Measurements from ENCODE around the gene CXCL13.

Gene CXCL13

GRCh38 chr4:77624213-77624612 lies 18.6 kb downstream of the CXCL13 start:
- H3K4me3 ChIP-seq (ENCODE audit: low read depth, low read length): no peak overlapping the region
- TF ChIP-seq, protein P1, sequence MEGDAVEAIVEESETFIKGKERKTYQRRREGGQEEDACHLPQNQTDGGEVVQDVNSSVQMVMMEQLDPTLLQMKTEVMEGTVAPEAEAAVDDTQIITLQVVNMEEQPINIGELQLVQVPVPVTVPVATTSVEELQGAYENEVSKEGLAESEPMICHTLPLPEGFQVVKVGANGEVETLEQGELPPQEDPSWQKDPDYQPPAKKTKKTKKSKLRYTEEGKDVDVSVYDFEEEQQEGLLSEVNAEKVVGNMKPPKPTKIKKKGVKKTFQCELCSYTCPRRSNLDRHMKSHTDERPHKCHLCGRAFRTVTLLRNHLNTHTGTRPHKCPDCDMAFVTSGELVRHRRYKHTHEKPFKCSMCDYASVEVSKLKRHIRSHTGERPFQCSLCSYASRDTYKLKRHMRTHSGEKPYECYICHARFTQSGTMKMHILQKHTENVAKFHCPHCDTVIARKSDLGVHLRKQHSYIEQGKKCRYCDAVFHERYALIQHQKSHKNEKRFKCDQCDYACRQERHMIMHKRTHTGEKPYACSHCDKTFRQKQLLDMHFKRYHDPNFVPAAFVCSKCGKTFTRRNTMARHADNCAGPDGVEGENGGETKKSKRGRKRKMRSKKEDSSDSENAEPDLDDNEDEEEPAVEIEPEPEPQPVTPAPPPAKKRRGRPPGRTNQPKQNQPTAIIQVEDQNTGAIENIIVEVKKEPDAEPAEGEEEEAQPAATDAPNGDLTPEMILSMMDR (IDR thresholded peaks at IDR 0.05; ENCODE audit: low read depth, low read length): no peak

DNA sequence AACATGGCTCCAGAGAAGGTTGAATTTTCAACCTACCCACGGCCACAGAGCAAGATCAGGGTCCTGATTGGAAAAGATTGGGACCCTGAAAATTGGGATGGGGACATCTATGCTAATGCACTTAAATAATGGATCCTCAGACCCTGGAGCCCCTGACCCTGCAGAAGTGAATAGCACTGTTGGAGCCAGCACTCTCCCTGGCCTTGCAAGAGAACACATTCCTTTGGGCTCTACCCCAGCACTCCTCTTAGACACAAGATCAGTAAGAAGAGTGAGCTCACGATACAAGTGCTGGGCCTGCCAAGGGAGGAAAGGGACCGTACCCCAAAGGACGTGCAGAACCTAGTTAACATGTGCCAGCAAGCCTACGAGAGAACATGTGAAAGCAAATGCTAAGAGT lies 19.9 kb downstream of the CXCL13 start:
- no peak overlapping the region for H3K4me3 ChIP-seq (ENCODE audit: low read depth, low read length)
- TF ChIP-seq, protein P1 (IDR thresholded peaks at IDR 0.05; ENCODE audit: low read depth, low read length): no peak

DNA sequence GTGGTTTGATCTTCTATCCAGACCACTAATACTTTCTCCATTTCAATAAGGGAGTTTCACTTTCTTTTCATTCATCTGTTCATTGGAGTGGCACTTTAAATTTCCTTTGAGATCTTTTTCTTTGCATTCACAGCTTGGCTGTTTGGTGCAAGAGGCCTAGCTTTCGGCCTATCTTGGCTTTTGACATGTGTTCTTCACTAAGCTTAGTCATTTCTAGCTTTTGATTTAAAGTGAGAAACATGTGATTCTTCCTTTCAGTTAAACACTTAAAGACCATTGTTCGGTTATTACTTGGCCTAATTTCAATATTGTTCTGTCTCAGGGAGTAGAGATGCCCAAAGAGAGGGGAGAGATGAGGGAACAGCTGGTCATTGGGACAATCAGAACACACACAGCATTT lies 24.3 kb downstream of the CXCL13 start:
- H3K4me3 ChIP-seq (ENCODE audit: low read depth, low read length): no peak overlapping the region
- TF ChIP-seq, protein P1 (IDR thresholded peaks at IDR 0.05; ENCODE audit: low read depth, low read length): no peak

DNA sequence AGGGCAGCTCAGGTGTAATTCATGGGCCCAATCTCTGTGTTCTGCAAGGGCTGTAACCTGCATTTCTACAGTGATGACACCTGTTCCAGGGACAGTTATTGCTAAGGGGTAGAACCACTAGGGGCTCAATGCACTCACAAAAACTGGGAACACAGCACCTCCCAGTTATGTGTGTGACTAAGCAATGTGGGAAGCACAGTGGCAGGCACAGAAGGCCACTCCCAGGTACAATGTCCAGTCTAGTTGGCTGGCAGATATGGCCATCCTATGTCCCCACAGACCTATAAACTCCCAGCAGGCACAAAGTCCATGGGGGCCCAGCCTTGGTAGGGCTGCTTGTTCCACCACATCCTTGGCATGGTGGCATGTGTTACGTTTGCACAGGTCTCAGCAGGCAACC lies 25.7 kb downstream of the CXCL13 start:
- TF ChIP-seq, protein P1 (IDR thresholded peaks at IDR 0.05; ENCODE audit: low read depth, low read length): no peak
- no peak overlapping the region for H3K4me3 ChIP-seq (ENCODE audit: low read depth, low read length)

- no peak overlapping the region for H3K4me3 ChIP-seq (ENCODE audit: low read depth, low read length)
- TF ChIP-seq, protein P1 (IDR thresholded peaks at IDR 0.05; ENCODE audit: low read depth, low read length): no peak
Observed at GRCh38 chr4:77634132-77634785, 28.6 kb downstream of the CXCL13 start.

GRCh38 chr4:77635246-77635645 lies 29.6 kb downstream of the CXCL13 start:
- no peak overlapping the region for H3K4me3 ChIP-seq (ENCODE audit: low read depth, low read length)
- TF ChIP-seq, protein P1 (IDR thresholded peaks at IDR 0.05; ENCODE audit: low read depth, low read length): no peak

DNA sequence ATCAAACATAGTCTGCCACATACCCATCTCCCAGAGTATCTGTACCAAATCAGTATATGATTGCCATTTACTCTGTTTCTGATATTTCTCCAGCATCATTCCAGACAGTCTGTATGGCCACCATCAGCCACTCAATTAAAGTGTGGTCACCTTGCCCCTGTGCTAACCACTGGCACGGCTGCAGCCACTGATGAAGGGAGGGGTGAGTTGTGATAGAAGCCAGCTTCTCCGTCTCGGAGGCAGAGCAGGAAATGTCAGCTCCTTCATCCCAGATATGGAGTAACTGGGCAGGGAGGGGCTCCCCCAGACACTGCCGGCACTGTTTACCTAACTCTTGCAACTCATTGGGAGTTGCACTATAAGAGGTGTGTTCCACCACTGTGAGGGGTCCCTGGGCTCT lies 30.3 kb downstream of the CXCL13 start:
- no peak overlapping the region for H3K4me3 ChIP-seq (ENCODE audit: low read depth, low read length)
- TF ChIP-seq, protein P1 (IDR thresholded peaks at IDR 0.05; ENCODE audit: low read depth, low read length): no peak

Data from WI38 (cell line).